SK-N-SH (cell line): Measurements from ENCODE around the gene PXK.

ENCODE experiments used
- CTCF ChIP-seq: fragments of 200-600 bp; sonication (generic); IDR thresholded peaks from 2 replicates; pipeline ENCODE4 v1.6.1; 2017; ENCODE audit warnings: antibody characterized with exemption, mild to moderate bottlenecking, moderate library complexity
- EZH2phosphoT487 ChIP-seq: fragments of 200-600 bp; sonication (generic); IDR thresholded peaks from 2 replicates; pipeline ENCODE4 v1.6.1; 2017; ENCODE audit warnings: low read depth, mixed run types, mild to moderate bottlenecking, antibody characterized with exemption, moderate library complexity, borderline replicate concordance
- SMC3 ChIP-seq: IDR thresholded peaks from 2 replicates; pipeline ENCODE4 v1.6.1; 2012; ENCODE audit warnings: low read depth, low read length, improper control_type of control experiment

- TF ChIP-seq CTCF (no peak), SMC3 (no peak), EZH2phosphoT487 (no peak)
These were observed 34.0 kb downstream of the PXK start for GRCh38 chr3:58366699-58367098.
